LNCAP (cell line): ENCODE data around the gene CAMK2D.

Source experiments
- CTCF ChIP-seq: fragments of 450-650 bp; IDR thresholded peaks from 2 replicates; pipeline ENCODE4 v1.5.1; 2017; ENCODE audit warnings: mild to moderate bottlenecking

The CAMK2D gene

GRCh38 chr4:113635739-113636437 lies 125.7 kb downstream of the CAMK2D start:
- no peak for TF ChIP-seq CTCF

- no peak for TF ChIP-seq CTCF
Measured at GRCh38 chr4:113634081-113634969, 127.2 kb downstream of the CAMK2D start.

- TF ChIP-seq CTCF: no peak
Measured at GRCh38 chr4:113633467-113633866, 128.1 kb downstream of the CAMK2D start.

- no peak for TF ChIP-seq CTCF
Measured at GRCh38 chr4:113628711-113629110, 132.8 kb downstream of the CAMK2D start.

- no peak for TF ChIP-seq CTCF
Measured at GRCh38 chr4:113627321-113627720, 134.2 kb downstream of the CAMK2D start.

- TF ChIP-seq CTCF: no peak
Measured at GRCh38 chr4:113625902-113626301, 135.6 kb downstream of the CAMK2D start.

GRCh38 chr4:113623274-113623894 lies 138.2 kb downstream of the CAMK2D start:
- no peak for TF ChIP-seq CTCF
